ENCODE measurements around the gene RRM1.

RRM1 gene

DNA sequence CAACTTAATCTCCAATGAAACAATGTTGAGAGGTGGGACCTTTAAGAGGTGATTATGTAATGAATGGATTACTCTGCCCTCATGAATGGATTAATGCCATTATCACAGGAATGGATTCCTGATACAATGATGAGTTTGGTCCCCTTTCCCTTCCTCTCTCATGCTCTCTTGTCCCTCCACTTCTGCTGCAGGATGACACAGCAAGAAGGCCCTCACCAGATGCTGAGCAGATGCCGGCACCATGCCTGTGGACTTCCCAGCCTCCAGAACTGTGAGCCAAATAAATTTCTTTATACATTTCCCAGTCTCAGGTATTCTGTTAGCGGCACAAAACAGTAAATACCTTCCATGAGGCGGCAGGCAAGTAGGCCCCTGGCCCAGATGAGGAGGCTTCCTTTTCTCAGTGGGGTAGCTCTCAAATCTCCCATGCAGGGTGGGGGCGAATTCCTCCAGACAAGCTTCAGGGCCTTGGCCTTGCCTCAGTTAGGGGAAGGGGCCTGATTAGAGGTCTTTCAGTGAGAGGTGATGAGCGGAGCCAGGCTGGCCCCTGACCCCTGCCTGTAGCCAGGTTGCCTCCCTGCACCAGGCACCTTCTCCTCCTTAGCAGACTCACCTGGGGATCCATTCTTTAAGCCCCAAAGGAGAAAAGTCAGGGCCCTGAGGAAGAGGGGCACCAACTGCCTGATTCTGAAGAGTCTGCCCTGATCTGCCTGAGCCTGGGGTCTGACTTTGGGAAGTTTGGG lies 86.0 kb downstream of the RRM1 start:
- Histone ChIP-seq H3K4me3 (ENCODE audit: low read depth, low read length) (no peak overlapping the region), H3K27me3 (replicated peaks) (no peaks in the 10 kb centered on the region), H3K27ac (no peak overlapping the region), H3K36me3 (replicated peaks) (no peaks in the 10 kb centered on the region)
- no peak for DNase-seq
- in situ Hi-C loops (cut with HindIII; ENCODE audit: low pct_ligation_motif_present, low sequenced_read_pairs), result no loop called here
- no peak for TF ChIP-seq CTCF (IDR thresholded peaks at IDR 0.05; ENCODE audit: low read depth, low read length, missing control alignments)

GRCh38 chr11:4181782-4182721 lies 87.5 kb downstream of the RRM1 start:
- DNase-seq, result peak; percentile 49
- no peaks in the 10 kb centered on the region for H3K27me3 ChIP-seq (replicated peaks)
- no peak overlapping the region for H3K27ac ChIP-seq
- TF ChIP-seq CTCF (IDR thresholded peaks at IDR 0.05; ENCODE audit: low read depth, low read length, missing control alignments), result peak; percentile 90
- H3K4me3 ChIP-seq (ENCODE audit: low read depth, low read length), result no peak overlapping the region
- in situ Hi-C loops (cut with HindIII; ENCODE audit: low pct_ligation_motif_present, low sequenced_read_pairs), result no loop called here
- H3K36me3 ChIP-seq (replicated peaks), result no peaks in the 10 kb centered on the region

DNA sequence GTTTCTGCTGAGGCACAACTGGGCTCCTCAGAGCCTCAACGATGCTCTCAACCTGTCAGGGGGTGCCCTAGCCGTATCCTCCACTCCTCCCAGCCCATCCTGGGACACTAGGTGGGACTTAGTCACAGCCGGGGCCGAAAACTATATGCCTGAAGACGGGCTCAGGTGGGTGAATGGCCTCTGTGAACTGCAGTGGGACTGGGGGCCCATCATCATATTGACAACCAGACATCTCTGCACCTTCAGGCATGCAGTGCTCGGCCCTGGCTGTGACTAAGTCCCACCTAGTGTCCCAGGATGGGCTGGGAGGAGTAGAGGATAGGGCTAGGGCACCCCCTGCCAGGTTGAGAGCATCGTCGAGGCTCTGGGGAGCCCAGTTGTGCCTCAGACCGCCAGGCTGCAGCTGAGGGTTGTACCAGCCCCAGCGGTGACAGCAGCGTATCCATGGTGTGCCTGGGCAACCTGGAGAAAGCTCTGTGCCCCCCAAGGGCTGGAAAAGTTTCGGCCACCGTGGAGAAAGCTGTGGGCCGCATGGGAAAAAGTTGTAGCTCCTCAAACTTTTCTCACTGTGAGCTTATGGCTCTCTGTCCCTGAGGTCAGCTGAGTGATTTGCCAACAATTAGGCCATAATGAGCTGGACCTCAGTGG lies 88.9 kb downstream of the RRM1 start:
- H3K27ac ChIP-seq, result no peak overlapping the region
- H3K4me3 ChIP-seq (ENCODE audit: low read depth, low read length), result no peak overlapping the region
- in situ Hi-C loops (cut with HindIII; ENCODE audit: low pct_ligation_motif_present, low sequenced_read_pairs), result no loop called here
- DNase-seq, result no peak
- TF ChIP-seq CTCF (IDR thresholded peaks at IDR 0.05; ENCODE audit: low read depth, low read length, missing control alignments), result no peak
- no peaks in the 10 kb centered on the region for H3K27me3 ChIP-seq (replicated peaks)
- no peaks in the 10 kb centered on the region for H3K36me3 ChIP-seq (replicated peaks)

GRCh38 chr11:4184163-4184916 lies 89.7 kb downstream of the RRM1 start:
- Histone ChIP-seq H3K4me3 (ENCODE audit: low read depth, low read length) (no peak overlapping the region), H3K27me3 (replicated peaks) (no peaks in the 10 kb centered on the region), H3K36me3 (replicated peaks) (no peaks in the 10 kb centered on the region), H3K27ac (no peak overlapping the region)
- in situ Hi-C loops (cut with HindIII; ENCODE audit: low pct_ligation_motif_present, low sequenced_read_pairs), result no loop called here
- no peak for TF ChIP-seq CTCF (IDR thresholded peaks at IDR 0.05; ENCODE audit: low read depth, low read length, missing control alignments)
- DNase-seq, result no peak

GRCh38 chr11:4185561-4185960 lies 91.0 kb downstream of the RRM1 start:
- no peak for TF ChIP-seq CTCF (IDR thresholded peaks at IDR 0.05; ENCODE audit: low read depth, low read length, missing control alignments)

More at GRCh38 chr11:4185561-4185960, 91.0 kb downstream of the RRM1 start:
- in situ Hi-C loops (cut with HindIII; ENCODE audit: low pct_ligation_motif_present, low sequenced_read_pairs), result no loop called here
- no peaks in the 10 kb centered on the region for H3K36me3 ChIP-seq (replicated peaks)
- H3K4me3 ChIP-seq (ENCODE audit: low read depth, low read length), result no peak overlapping the region
- DNase-seq, result no peak
- H3K27ac ChIP-seq, result no peak overlapping the region
- no peaks in the 10 kb centered on the region for H3K27me3 ChIP-seq (replicated peaks)

Measured in brain microvascular endothelial cell (primary cell).